Measurements from ENCODE around the gene PRICKLE1.

The PRICKLE1 gene

GRCh38 chr12:42516573-42516972 lies 73.0 kb downstream of the PRICKLE1 start:
- no peaks in the 10 kb centered on the region for H3K9me3 ChIP-seq (ENCODE audit: insufficient read depth, low read depth, low read length)
- no peak overlapping the region for H3K9ac ChIP-seq (ENCODE audit: low read depth, low read length)
- 45% methylated on average over 2 of the region's 2 CpGs for WGBS
- no peak overlapping the region for H3K4me3 ChIP-seq (ENCODE audit: low read length)
- H3K4me1 ChIP-seq (ENCODE audit: insufficient read depth, low read length), result peaks cover 4% of the 10 kb centered on the region
- H3K36me3 ChIP-seq (ENCODE audit: insufficient read depth, low read length), result no peaks in the 10 kb centered on the region
- no peak overlapping the region for H3K27ac ChIP-seq (ENCODE audit: low read depth, low read length)
- peaks cover 10% of the 10 kb centered on the region for H3K27me3 ChIP-seq (ENCODE audit: insufficient read depth, low read length)

GRCh38 chr12:42511656-42512055 lies 77.9 kb downstream of the PRICKLE1 start:
- peaks cover 10% of the 10 kb centered on the region for H3K27me3 ChIP-seq (ENCODE audit: insufficient read depth, low read length)
- no peak overlapping the region; the same call in 1 of the 2 replicates for H3K27ac ChIP-seq (ENCODE audit: low read depth, low read length)
- 83% methylated on average over 1 of the region's 1 CpG for WGBS
- no peaks in the 10 kb centered on the region for H3K36me3 ChIP-seq (ENCODE audit: insufficient read depth, low read length)
- no peaks in the 10 kb centered on the region for H3K9me3 ChIP-seq (ENCODE audit: insufficient read depth, low read depth, low read length)
- H3K4me3 ChIP-seq (ENCODE audit: low read length), result no peak overlapping the region
- H3K4me1 ChIP-seq (ENCODE audit: insufficient read depth, low read length), result peaks cover 15% of the 10 kb centered on the region
- no peak overlapping the region for H3K9ac ChIP-seq (ENCODE audit: low read depth, low read length)

GRCh38 chr12:42510823-42511222 lies 78.7 kb downstream of the PRICKLE1 start:
- Histone ChIP-seq H3K27ac (ENCODE audit: low read depth, low read length) (no peak overlapping the region; the same call in 1 of the 2 replicates), H3K9ac (ENCODE audit: low read depth, low read length) (no peak overlapping the region), H3K36me3 (ENCODE audit: insufficient read depth, low read length) (no peaks in the 10 kb centered on the region), H3K27me3 (ENCODE audit: insufficient read depth, low read length) (peaks cover 10% of the 10 kb centered on the region), H3K4me3 (ENCODE audit: low read length) (no peak overlapping the region), H3K9me3 (ENCODE audit: insufficient read depth, low read depth, low read length) (no peaks in the 10 kb centered on the region), H3K4me1 (ENCODE audit: insufficient read depth, low read length) (peaks cover 15% of the 10 kb centered on the region)

GRCh38 chr12:42508913-42509460 lies 80.6 kb downstream of the PRICKLE1 start:
- H3K4me3 ChIP-seq (ENCODE audit: low read length), result no peak overlapping the region
- H3K36me3 ChIP-seq (ENCODE audit: insufficient read depth, low read length), result no peaks in the 10 kb centered on the region
- peaks cover 15% of the 10 kb centered on the region for H3K4me1 ChIP-seq (ENCODE audit: insufficient read depth, low read length)
- peaks cover 10% of the 10 kb centered on the region for H3K27me3 ChIP-seq (ENCODE audit: insufficient read depth, low read length)
- WGBS, result 82% methylated on average over 5 of the region's 5 CpGs
- no peak overlapping the region for H3K27ac ChIP-seq (ENCODE audit: low read depth, low read length)
- no peaks in the 10 kb centered on the region for H3K9me3 ChIP-seq (ENCODE audit: insufficient read depth, low read depth, low read length)
- no peak overlapping the region for H3K9ac ChIP-seq (ENCODE audit: low read depth, low read length)

GRCh38 chr12:42507565-42507964 lies 82.0 kb downstream of the PRICKLE1 start:
- peaks cover 15% of the 10 kb centered on the region for H3K4me1 ChIP-seq (ENCODE audit: insufficient read depth, low read length)
- H3K9ac ChIP-seq (ENCODE audit: low read depth, low read length), result no peak overlapping the region
- 93% methylated on average over 1 of the region's 3 CpGs for WGBS
- H3K4me3 ChIP-seq (ENCODE audit: low read length), result no peak overlapping the region
- no peaks in the 10 kb centered on the region for H3K9me3 ChIP-seq (ENCODE audit: insufficient read depth, low read depth, low read length)
- no peak overlapping the region for H3K27ac ChIP-seq (ENCODE audit: low read depth, low read length)
- no peaks in the 10 kb centered on the region for H3K36me3 ChIP-seq (ENCODE audit: insufficient read depth, low read length)
- peaks cover 8% of the 10 kb centered on the region for H3K27me3 ChIP-seq (ENCODE audit: insufficient read depth, low read length)

- no peaks in the 10 kb centered on the region for H3K36me3 ChIP-seq (ENCODE audit: insufficient read depth, low read length)
- H3K27me3 ChIP-seq (ENCODE audit: insufficient read depth, low read length), result peaks cover 4% of the 10 kb centered on the region
- peaks cover 15% of the 10 kb centered on the region for H3K4me1 ChIP-seq (ENCODE audit: insufficient read depth, low read length)
- H3K9ac ChIP-seq (ENCODE audit: low read depth, low read length), result no peak overlapping the region
- 87% methylated on average over 4 of the region's 4 CpGs for WGBS
- no peaks in the 10 kb centered on the region for H3K9me3 ChIP-seq (ENCODE audit: insufficient read depth, low read depth, low read length)
- H3K27ac ChIP-seq (ENCODE audit: low read depth, low read length), result no peak overlapping the region
- H3K4me3 ChIP-seq (ENCODE audit: low read length), result no peak overlapping the region
Observed at GRCh38 chr12:42507081-42507480, 82.5 kb downstream of the PRICKLE1 start.

GRCh38 chr12:42504049-42504448 lies 85.5 kb downstream of the PRICKLE1 start:
- no peak overlapping the region for H3K4me3 ChIP-seq (ENCODE audit: low read length)
- WGBS, result 74% methylated on average over 5 of the region's 5 CpGs
- no peak overlapping the region for H3K27ac ChIP-seq (ENCODE audit: low read depth, low read length)

GRCh38 chr12:42502682-42503081 lies 86.9 kb downstream of the PRICKLE1 start:
- H3K27ac ChIP-seq (ENCODE audit: low read depth, low read length), result no peak overlapping the region
- H3K9ac ChIP-seq (ENCODE audit: low read depth, low read length), result no peak overlapping the region
- no peaks in the 10 kb centered on the region for H3K27me3 ChIP-seq (ENCODE audit: insufficient read depth, low read length)
- H3K9me3 ChIP-seq (ENCODE audit: insufficient read depth, low read depth, low read length), result no peaks in the 10 kb centered on the region
- H3K4me3 ChIP-seq (ENCODE audit: low read length), result no peak overlapping the region
- WGBS, result 86% methylated on average over 6 of the region's 6 CpGs
- no peaks in the 10 kb centered on the region for H3K4me1 ChIP-seq (ENCODE audit: insufficient read depth, low read length)
- H3K36me3 ChIP-seq (ENCODE audit: insufficient read depth, low read length), result no peaks in the 10 kb centered on the region

More at GRCh38 chr12:42504049-42504448, 85.5 kb downstream of the PRICKLE1 start:
- H3K9me3 ChIP-seq (ENCODE audit: insufficient read depth, low read depth, low read length), result no peaks in the 10 kb centered on the region
- no peak overlapping the region for H3K9ac ChIP-seq (ENCODE audit: low read depth, low read length)
- H3K27me3 ChIP-seq (ENCODE audit: insufficient read depth, low read length), result no peaks in the 10 kb centered on the region
- H3K36me3 ChIP-seq (ENCODE audit: insufficient read depth, low read length), result no peaks in the 10 kb centered on the region
- H3K4me1 ChIP-seq (ENCODE audit: insufficient read depth, low read length), result no peaks in the 10 kb centered on the region

- H3K36me3 ChIP-seq (ENCODE audit: insufficient read depth, low read length), result no peaks in the 10 kb centered on the region
- no peak overlapping the region for H3K4me3 ChIP-seq (ENCODE audit: low read length)
- no peaks in the 10 kb centered on the region for H3K4me1 ChIP-seq (ENCODE audit: insufficient read depth, low read length)
- no peak overlapping the region for H3K27ac ChIP-seq (ENCODE audit: low read depth, low read length)
- 97% methylated on average over 3 of the region's 3 CpGs for WGBS
- H3K27me3 ChIP-seq (ENCODE audit: insufficient read depth, low read length), result no peaks in the 10 kb centered on the region
- H3K9ac ChIP-seq (ENCODE audit: low read depth, low read length), result no peak overlapping the region
- no peaks in the 10 kb centered on the region for H3K9me3 ChIP-seq (ENCODE audit: insufficient read depth, low read depth, low read length)
Observed at GRCh38 chr12:42498549-42499247, 90.8 kb downstream of the PRICKLE1 start.

GRCh38 chr12:42496886-42497285 lies 92.7 kb downstream of the PRICKLE1 start:
- 97% methylated on average over 4 of the region's 4 CpGs for WGBS
- Histone ChIP-seq H3K9me3 (ENCODE audit: insufficient read depth, low read depth, low read length) (no peaks in the 10 kb centered on the region), H3K36me3 (ENCODE audit: insufficient read depth, low read length) (no peaks in the 10 kb centered on the region), H3K9ac (ENCODE audit: low read depth, low read length) (no peak overlapping the region), H3K27ac (ENCODE audit: low read depth, low read length) (no peak overlapping the region), H3K4me3 (ENCODE audit: low read length) (no peak overlapping the region), H3K27me3 (ENCODE audit: insufficient read depth, low read length) (no peaks in the 10 kb centered on the region), H3K4me1 (ENCODE audit: insufficient read depth, low read length) (no peaks in the 10 kb centered on the region)

GRCh38 chr12:42495244-42495643 lies 94.3 kb downstream of the PRICKLE1 start:
- Histone ChIP-seq H3K4me1 (ENCODE audit: insufficient read depth, low read length) (no peaks in the 10 kb centered on the region), H3K36me3 (ENCODE audit: insufficient read depth, low read length) (no peaks in the 10 kb centered on the region), H3K27ac (ENCODE audit: low read depth, low read length) (no peak overlapping the region), H3K9me3 (ENCODE audit: insufficient read depth, low read depth, low read length) (no peaks in the 10 kb centered on the region), H3K4me3 (ENCODE audit: low read length) (no peak overlapping the region), H3K27me3 (ENCODE audit: insufficient read depth, low read length) (peaks cover 4% of the 10 kb centered on the region; the same call in 1 of the 2 replicates), H3K9ac (ENCODE audit: low read depth, low read length) (no peak overlapping the region)
- WGBS, result 97% methylated on average over 4 of the region's 4 CpGs

All from HUES64 (cell line).